HUES64 (cell line): ENCODE data around the gene TMEM30B.

Experiments used
- H3K27ac ChIP-seq: 2 replicates; pipeline ENCODE4 v1.7.0; 2013; ENCODE audit warnings: low read depth, low read length, inconsistent platforms
- H3K27me3 ChIP-seq: 2 replicates; pipeline ENCODE4 v1.6.1; 2013; ENCODE audit warnings: mild to moderate bottlenecking, low read length; ENCODE audit not compliant: insufficient read depth
- H3K36me3 ChIP-seq: 2 replicates; pipeline ENCODE4 v1.6.1; 2013; ENCODE audit warnings: mild to moderate bottlenecking, low read length; ENCODE audit not compliant: insufficient read depth
- H3K4me1 ChIP-seq: 2 replicates; pipeline ENCODE4 v1.6.1; 2013; ENCODE audit warnings: mild to moderate bottlenecking, low read length, moderate library complexity; ENCODE audit not compliant: insufficient read depth
- H3K4me3 ChIP-seq: 2 replicates; pipeline ENCODE4 v1.5.1; 2013; ENCODE audit warnings: mild to moderate bottlenecking, low read length, moderate library complexity
- H3K9ac ChIP-seq: 2 replicates; pipeline ENCODE4 v1.6.1; 2013; ENCODE audit warnings: mild to moderate bottlenecking, low read depth, low read length
- H3K9me3 ChIP-seq: 2 replicates; pipeline ENCODE4 v1.6.1; 2013; ENCODE audit warnings: low read depth, low read length; ENCODE audit not compliant: insufficient read depth
- WGBS: fragments of 150-250, 120-280 bp; methylation state at CpG from one replicate; pipeline ENCODE4 v1.1.7; 2013; ENCODE audit warnings: missing lambda C conversion rate; 5-methylcytosine and 5-hydroxymethylcytosine counted together

Gene TMEM30B

GRCh38 chr14:61298824-61299223 lies 17.7 kb upstream of the TMEM30B start:
- 95% methylated on average over 3 of the region's 3 CpGs for WGBS
- no peak overlapping the region for H3K4me3 ChIP-seq
- no peak overlapping the region for H3K9ac ChIP-seq
- H3K4me1 ChIP-seq = peaks cover 17% of the 10 kb centered on the region
- no peak overlapping the region for H3K27ac ChIP-seq
- H3K27me3 ChIP-seq = no peaks in the 10 kb centered on the region
- H3K36me3 ChIP-seq = no peaks in the 10 kb centered on the region
- no peaks in the 10 kb centered on the region for H3K9me3 ChIP-seq

- no peaks in the 10 kb centered on the region for H3K36me3 ChIP-seq
- no peak overlapping the region for H3K4me3 ChIP-seq
- no peak overlapping the region for H3K9ac ChIP-seq
- H3K4me1 ChIP-seq = peaks cover 17% of the 10 kb centered on the region
- H3K9me3 ChIP-seq = no peaks in the 10 kb centered on the region
- WGBS = 65% methylated on average over 6 of the region's 6 CpGs
- H3K27ac ChIP-seq = no peak overlapping the region
- H3K27me3 ChIP-seq = no peaks in the 10 kb centered on the region
These were observed 16.4 kb upstream of the TMEM30B start for GRCh38 chr14:61297581-61297980.

GRCh38 chr14:61296719-61297502 lies 15.8 kb upstream of the TMEM30B start:
- Histone ChIP-seq H3K9me3 (no peaks in the 10 kb centered on the region), H3K27ac (no peak overlapping the region), H3K4me1 (peaks cover 17% of the 10 kb centered on the region), H3K36me3 (no peaks in the 10 kb centered on the region), H3K9ac (no peak overlapping the region), H3K4me3 (no peak overlapping the region), H3K27me3 (no peaks in the 10 kb centered on the region)
- 60% methylated on average over 2 of the region's 2 CpGs for WGBS

GRCh38 chr14:61296151-61296550 lies 15.0 kb upstream of the TMEM30B start:
- no peaks in the 10 kb centered on the region for H3K27me3 ChIP-seq
- no peak overlapping the region for H3K9ac ChIP-seq
- no peaks in the 10 kb centered on the region for H3K36me3 ChIP-seq
- no peak overlapping the region for H3K27ac ChIP-seq
- 68% methylated on average over 3 of the region's 3 CpGs for WGBS
- peaks cover 16% of the 10 kb centered on the region for H3K4me1 ChIP-seq
- no peaks in the 10 kb centered on the region for H3K9me3 ChIP-seq
- H3K4me3 ChIP-seq = no peak overlapping the region

GRCh38 chr14:61290701-61291100 lies 9.6 kb upstream of the TMEM30B start:
- Histone ChIP-seq H3K27me3 (no peaks in the 10 kb centered on the region), H3K36me3 (no peaks in the 10 kb centered on the region), H3K9ac (no peak overlapping the region), H3K4me1 (0 out of 2 replicates have a peak, but pooled peaks cover 2% of the 10 kb centered on the region), H3K9me3 (no peaks in the 10 kb centered on the region), H3K4me3 (no peak overlapping the region), H3K27ac (no peak overlapping the region)
- 86% methylated on average over 1 of the region's 1 CpG for WGBS

- H3K9ac ChIP-seq = no peak overlapping the region
- no peak overlapping the region for H3K27ac ChIP-seq
- WGBS = 91% methylated on average over 3 of the region's 3 CpGs
- no peak overlapping the region for H3K4me3 ChIP-seq
- no peaks in the 10 kb centered on the region for H3K36me3 ChIP-seq
- no peaks in the 10 kb centered on the region for H3K9me3 ChIP-seq
- H3K27me3 ChIP-seq = peaks cover 9% of the 10 kb centered on the region; the same call in 1 of the 2 replicates
- 0 out of 2 replicates have a peak, but pooled peaks cover 2% of the 10 kb centered on the region for H3K4me1 ChIP-seq
These were observed 7.6 kb upstream of the TMEM30B start for GRCh38 chr14:61288720-61289119.

GRCh38 chr14:61288228-61288627 lies 7.1 kb upstream of the TMEM30B start:
- Histone ChIP-seq H3K9me3 (no peaks in the 10 kb centered on the region), H3K4me1 (0 out of 2 replicates have a peak, but pooled peaks cover 2% of the 10 kb centered on the region), H3K4me3 (no peak overlapping the region), H3K36me3 (no peaks in the 10 kb centered on the region), H3K27me3 (peaks cover 10% of the 10 kb centered on the region; the same call in 1 of the 2 replicates), H3K9ac (no peak overlapping the region), H3K27ac (no peak overlapping the region)
- 93% methylated on average over 4 of the region's 4 CpGs for WGBS

GRCh38 chr14:61287196-61287595 lies 6.1 kb upstream of the TMEM30B start:
- H3K9me3 ChIP-seq = no peaks in the 10 kb centered on the region
- H3K4me1 ChIP-seq = 0 out of 2 replicates have a peak, but pooled peaks cover 2% of the 10 kb centered on the region
- peaks cover 21% of the 10 kb centered on the region; the same call in 1 of the 2 replicates for H3K27me3 ChIP-seq
- WGBS = 93% methylated on average over 6 of the region's 7 CpGs
- no peak overlapping the region for H3K4me3 ChIP-seq
- no peaks in the 10 kb centered on the region for H3K36me3 ChIP-seq
- H3K27ac ChIP-seq = no peak overlapping the region
- no peak overlapping the region for H3K9ac ChIP-seq

GRCh38 chr14:61285364-61285763 lies 4.2 kb upstream of the TMEM30B start:
- Histone ChIP-seq H3K27me3 (peaks cover 39% of the 10 kb centered on the region), H3K9ac (no peak overlapping the region), H3K4me1 (0 out of 2 replicates have a peak, but pooled peaks cover 2% of the 10 kb centered on the region), H3K4me3 (no peak overlapping the region), H3K27ac (no peak overlapping the region), H3K9me3 (no peaks in the 10 kb centered on the region), H3K36me3 (no peaks in the 10 kb centered on the region)
- 87% methylated on average over 4 of the region's 4 CpGs for WGBS

GRCh38 chr14:61284001-61284400 lies 2.9 kb upstream of the TMEM30B start:
- 0 out of 2 replicates have a peak, but pooled peaks cover 2% of the 10 kb centered on the region for H3K4me1 ChIP-seq
- WGBS = 92% methylated on average over 3 of the region's 3 CpGs
- peaks cover 53% of the 10 kb centered on the region for H3K27me3 ChIP-seq
- H3K36me3 ChIP-seq = no peaks in the 10 kb centered on the region
- H3K27ac ChIP-seq = no peak overlapping the region
- no peak overlapping the region for H3K4me3 ChIP-seq
- H3K9ac ChIP-seq = no peak overlapping the region
- no peaks in the 10 kb centered on the region for H3K9me3 ChIP-seq

GRCh38 chr14:61282746-61283145 lies 1.6 kb upstream of the TMEM30B start:
- H3K4me3 ChIP-seq = no peak overlapping the region
- no peak overlapping the region for H3K27ac ChIP-seq
- no peaks in the 10 kb centered on the region for H3K36me3 ChIP-seq
- no peaks in the 10 kb centered on the region for H3K9me3 ChIP-seq
- H3K9ac ChIP-seq = no peak overlapping the region
- WGBS = no CpG with 5 or more reads among the region's 2 CpGs
- H3K4me1 ChIP-seq = 0 out of 2 replicates have a peak, but pooled peaks cover 2% of the 10 kb centered on the region
- H3K27me3 ChIP-seq = peaks cover 65% of the 10 kb centered on the region
